PC-3 (cell line): ENCODE data around the gene CTNNA2. TPM values are rescaled to one million over a fixed set of nuclear protein-coding genes. Genes with fewer than 3 reads are reported as not detected.

ENCODE experiments used
- ATAC-seq: fragments of 200-7000 bp; cut with Tn5 transposase; 2 replicates; pipeline ENCODE4 v1.9.1; 2020; ENCODE audit warnings: mild to moderate bottlenecking, moderate library complexity
- BruUV-seq: library from RNA; stranded (reverse); fragments of 400-500 nt; replicated peaks from 2 replicates; lab custom pipeline; 2021; lab: Mats Ljungman, UMichigan
- CTCF ChIA-PET: fragments of 300-600 bp; sonication (Branson Sonifier 250); formaldehyde crosslinking; loops from one replicate; lab custom pipeline; 2022; ENCODE audit warnings: antibody characterized with exemption; lab: Charles Lee
- POLR2A ChIA-PET: fragments of 300-600 bp; sonication (Branson Sonifier 250); formaldehyde crosslinking; loops from one replicate; lab custom pipeline; 2022; ENCODE audit warnings: antibody characterized with exemption; ENCODE audit not compliant: unreplicated experiment; lab: Charles Lee
- DNase-seq: peaks from one replicate; pipeline ENCODE4 v3.0.0-alpha.2; 2015
- H2AFZ ChIP-seq: fragments of 300-600 bp; sonication (generic); 2 replicates; pipeline ENCODE4 v1.6.0; 2016; ENCODE audit warnings: antibody characterized with exemption, low read length
- H3F3A ChIP-seq: fragments of 300-600 bp; sonication (generic); one replicate; pipeline ENCODE4 v1.6.0; 2017; ENCODE audit warnings: antibody characterized with exemption, low read length, control low read depth, mild to moderate bottlenecking; ENCODE audit not compliant: unreplicated experiment
- H3K27ac ChIP-seq: fragments of 300-600 bp; sonication (generic); 2 replicates; pipeline ENCODE4 v1.5.1; 2016; ENCODE audit warnings: mild to moderate bottlenecking, low read length
- H3K27me3 ChIP-seq: fragments of 300-600 bp; sonication (generic); 2 replicates; pipeline ENCODE4 v1.6.1; 2016; ENCODE audit warnings: low read length, mixed read lengths
- H3K36me3 ChIP-seq: fragments of 300-600 bp; sonication (generic); 2 replicates; pipeline ENCODE4 v1.6.1; 2016; ENCODE audit warnings: low read depth, mixed run types, low read length, mixed read lengths
- H3K4me1 ChIP-seq: fragments of 300-600 bp; sonication (generic); 2 replicates; pipeline ENCODE4 v1.5.1; 2016; ENCODE audit warnings: low read length; ENCODE audit not compliant: insufficient read depth
- H3K4me2 ChIP-seq: fragments of 300-600 bp; sonication (generic); 2 replicates; pipeline ENCODE4 v1.6.0; 2016; ENCODE audit warnings: low read length
- H3K4me3 ChIP-seq: fragments of 300-600 bp; sonication (generic); 2 replicates; pipeline ENCODE4 v1.5.1; 2016; ENCODE audit warnings: mild to moderate bottlenecking, low read length, mixed read lengths
- H3K79me2 ChIP-seq: fragments of 300-600 bp; sonication (generic); 2 replicates; pipeline ENCODE4 v1.6.1; 2017; ENCODE audit warnings: low read length, mixed read lengths
- H3K9ac ChIP-seq: fragments of 300-600 bp; sonication (generic); 2 replicates; pipeline ENCODE4 v1.6.0; 2016; ENCODE audit warnings: mild to moderate bottlenecking, low read length
- H3K9me2 ChIP-seq: fragments of 300-600 bp; sonication (generic); replicated peaks from 2 replicates; pipeline ENCODE4 v1.6.1; 2016; ENCODE audit warnings: mixed run types, low read length, mixed read lengths
- H3K9me3 ChIP-seq: fragments of 300-600 bp; sonication (generic); 2 replicates; pipeline ENCODE4 v1.6.1; 2016; ENCODE audit warnings: low read length, mixed read lengths
- H4K20me1 ChIP-seq: fragments of 300-600 bp; sonication (generic); 2 replicates; pipeline ENCODE4 v1.6.1; 2016; ENCODE audit warnings: low read length, mixed read lengths
- CTCF ChIP-seq: fragments of 300-600 bp; sonication (generic); conservative IDR thresholded peaks from 2 replicates; pipeline ENCODE4 v1.5.1; 2017; ENCODE audit warnings: antibody characterized with exemption, low read depth, mild to moderate bottlenecking, low read length
- EZH2 ChIP-seq: fragments of 300-600 bp; sonication (generic); IDR thresholded peaks from one replicate; pipeline ENCODE4 v1.6.1; 2017; ENCODE audit warnings: antibody characterized with exemption, mild to moderate bottlenecking, low read length; ENCODE audit not compliant: unreplicated experiment
- EZH2phosphoT487 ChIP-seq: fragments of 300-600 bp; sonication (generic); IDR thresholded peaks from 2 replicates; pipeline ENCODE4 v1.6.1; 2018; ENCODE audit warnings: mild to moderate bottlenecking, antibody characterized with exemption, low read length, borderline replicate concordance
- intact Hi-C: fragments of 100-400 bp; cut with micrococcal nuclease; formaldehyde crosslinking; loops from 2 replicates; pipeline ENCODE4 v1.9.0; 2023
- total RNA-seq: library from RNA; depleted of rRNA; stranded (reverse); fragments of >200 nt; gene quantifications from 2 replicates; pipeline ENCODE4 v1.2.3, GENCODE V29; 2014

The CTNNA2 gene
- total RNA-seq, 1 experiment from 2014 or later: not detected

- H3K36me3 ChIP-seq: no peaks in the 10 kb centered on the region
- no peak for ATAC-seq
- no peaks in the 10 kb centered on the region for H4K20me1 ChIP-seq
- 0 out of 2 replicates have a peak, but pooled peaks cover 3% of the 10 kb centered on the region for H3K9me3 ChIP-seq
- no peaks in the 10 kb centered on the region for H3K27me3 ChIP-seq
- no peak for DNase-seq
- no peak overlapping the region for H3K27ac ChIP-seq
- H3K4me1 ChIP-seq: no peaks in the 10 kb centered on the region
- H3K9me2 ChIP-seq: no peaks in the 10 kb centered on the region
- intact Hi-C loops: no loop called here
- no peak for TF ChIP-seq CTCF
- no peak for TF ChIP-seq EZH2phosphoT487
- no peak overlapping the region for H3K4me2 ChIP-seq
- POLR2A ChIA-PET: no interaction called here
- no peak overlapping the region for H2AFZ ChIP-seq
- no peak overlapping the region for H3K9ac ChIP-seq
- H3F3A ChIP-seq: no peaks in the 10 kb centered on the region
- H3K79me2 ChIP-seq: no peaks in the 10 kb centered on the region
- no peak overlapping the region for H3K4me3 ChIP-seq
- CTCF ChIA-PET: no interaction called here
- BruUV-seq: no TSS peak
Observed at GRCh38 chr2:79832511-79833234, 319.8 kb downstream of the CTNNA2 start.

- ATAC-seq: no peak
- H3K9me3 ChIP-seq: 0 out of 2 replicates have a peak, but pooled peaks cover 3% of the 10 kb centered on the region
- no peaks in the 10 kb centered on the region for H4K20me1 ChIP-seq
- H3K9me2 ChIP-seq: no peaks in the 10 kb centered on the region
- no peak overlapping the region for H3K4me3 ChIP-seq
- H3K4me1 ChIP-seq: no peaks in the 10 kb centered on the region
- ChIA-PET POLR2A (no interaction called here), CTCF (no interaction called here)
- H3F3A ChIP-seq: no peaks in the 10 kb centered on the region
- BruUV-seq: no TSS peak
- H2AFZ ChIP-seq: no peak overlapping the region
- H3K27me3 ChIP-seq: no peaks in the 10 kb centered on the region
- DNase-seq: no peak
- H3K4me2 ChIP-seq: no peak overlapping the region
- no peak for TF ChIP-seq EZH2phosphoT487
- no peak for TF ChIP-seq CTCF
- no peak for TF ChIP-seq EZH2
- no peaks in the 10 kb centered on the region for H3K36me3 ChIP-seq
- H3K27ac ChIP-seq: no peak overlapping the region
- H3K79me2 ChIP-seq: no peaks in the 10 kb centered on the region
- H3K9ac ChIP-seq: no peak overlapping the region
- intact Hi-C loops: no loop called here
Observed at GRCh38 chr2:79833235-79833878, 320.5 kb downstream of the CTNNA2 start.

GRCh38 chr2:79835911-79836310 is 323.1 kb downstream of the CTNNA2 start:
- Histone ChIP-seq H3F3A (no peaks in the 10 kb centered on the region), H2AFZ (no peak overlapping the region), H3K27me3 (no peaks in the 10 kb centered on the region), H3K9me2 (no peaks in the 10 kb centered on the region), H3K9ac (no peak overlapping the region), H3K4me3 (no peak overlapping the region), H3K4me1 (no peaks in the 10 kb centered on the region), H3K9me3 (0 out of 2 replicates have a peak, but pooled peaks cover 3% of the 10 kb centered on the region), H4K20me1 (no peaks in the 10 kb centered on the region), H3K79me2 (no peaks in the 10 kb centered on the region), H3K36me3 (no peaks in the 10 kb centered on the region), H3K27ac (no peak overlapping the region), H3K4me2 (no peak overlapping the region)
- ChIA-PET CTCF (no interaction called here), POLR2A (no interaction called here)
- intact Hi-C loops: no loop called here
- no peak for DNase-seq
- no peak for ATAC-seq
- TF ChIP-seq CTCF: no peak
- no peak for TF ChIP-seq EZH2
- no TSS peak for BruUV-seq
